Measurements from ENCODE around the gene SOHLH1.
"Not testable (repeated sequence)": the region's sequence is repeated elsewhere in the genome, so short reads cannot be mapped to it uniquely, and the experiment has no call there.

DNA sequence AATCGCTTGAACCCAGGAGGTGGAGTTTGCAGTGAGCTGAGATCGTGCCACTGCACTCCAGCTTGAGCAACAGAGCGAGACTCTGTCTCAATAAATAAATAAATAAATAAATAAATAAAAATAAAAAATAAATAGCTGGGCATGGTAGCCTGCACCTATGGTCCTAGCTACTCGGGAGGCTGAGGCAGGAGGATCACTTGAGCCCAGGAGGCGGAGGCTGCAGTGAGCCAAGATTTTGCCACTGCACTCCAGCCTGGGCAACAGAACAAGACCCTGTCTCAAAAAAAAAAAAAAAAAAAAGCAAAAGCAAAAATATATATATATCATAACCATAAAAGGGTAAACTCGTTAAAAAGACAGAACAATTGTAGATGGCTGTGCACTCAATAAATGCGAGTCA is 26.5 kb downstream of the SOHLH1 start:
- TF ChIP-seq, protein P1, sequence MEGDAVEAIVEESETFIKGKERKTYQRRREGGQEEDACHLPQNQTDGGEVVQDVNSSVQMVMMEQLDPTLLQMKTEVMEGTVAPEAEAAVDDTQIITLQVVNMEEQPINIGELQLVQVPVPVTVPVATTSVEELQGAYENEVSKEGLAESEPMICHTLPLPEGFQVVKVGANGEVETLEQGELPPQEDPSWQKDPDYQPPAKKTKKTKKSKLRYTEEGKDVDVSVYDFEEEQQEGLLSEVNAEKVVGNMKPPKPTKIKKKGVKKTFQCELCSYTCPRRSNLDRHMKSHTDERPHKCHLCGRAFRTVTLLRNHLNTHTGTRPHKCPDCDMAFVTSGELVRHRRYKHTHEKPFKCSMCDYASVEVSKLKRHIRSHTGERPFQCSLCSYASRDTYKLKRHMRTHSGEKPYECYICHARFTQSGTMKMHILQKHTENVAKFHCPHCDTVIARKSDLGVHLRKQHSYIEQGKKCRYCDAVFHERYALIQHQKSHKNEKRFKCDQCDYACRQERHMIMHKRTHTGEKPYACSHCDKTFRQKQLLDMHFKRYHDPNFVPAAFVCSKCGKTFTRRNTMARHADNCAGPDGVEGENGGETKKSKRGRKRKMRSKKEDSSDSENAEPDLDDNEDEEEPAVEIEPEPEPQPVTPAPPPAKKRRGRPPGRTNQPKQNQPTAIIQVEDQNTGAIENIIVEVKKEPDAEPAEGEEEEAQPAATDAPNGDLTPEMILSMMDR (IDR thresholded peaks at IDR 0.05), result not testable (repeated sequence)
- not testable (repeated sequence) for TF ChIP-seq POLR2A (IDR thresholded peaks at IDR 0.05)
